Raji (cell line): ENCODE results near the gene LYRM2.
A peak's percentile ranks its signal among the peaks of the same experiment; 100 is the strongest.

Experiments used
- POLR2A ChIP-seq: IDR thresholded peaks from 2 replicates; pipeline ENCODE4 v1.6.1; 2011; ENCODE audit warnings: low read depth, low read length, control low read depth; ENCODE audit not compliant: insufficient read depth

The LYRM2 gene

GRCh38 chr6:89638320-89639195 is at the start of gene LYRM2:
Gene LYRM2 (minus strand): TSS chr6:89638747. CDS start chr6:89638716, 31 bp downstream.
- TF ChIP-seq POLR2A: peak; percentile 93

- TF ChIP-seq POLR2A: no peak
These were observed 49.8 kb upstream of the LYRM2 start for GRCh38 chr6:89688328-89688727.

- TF ChIP-seq POLR2A: no peak
These were observed 46.8 kb upstream of the LYRM2 start for GRCh38 chr6:89685311-89685710.

GRCh38 chr6:89682991-89683390 is 44.4 kb upstream of the LYRM2 start:
- no peak for TF ChIP-seq POLR2A

- TF ChIP-seq POLR2A: no peak
These were observed 43.5 kb upstream of the LYRM2 start for GRCh38 chr6:89681983-89682564.

GRCh38 chr6:89680551-89680950 is 42.0 kb upstream of the LYRM2 start:
- TF ChIP-seq POLR2A: no peak

GRCh38 chr6:89680150-89680549 is 41.6 kb upstream of the LYRM2 start:
- no peak for TF ChIP-seq POLR2A

GRCh38 chr6:89679215-89680120 is 40.9 kb upstream of the LYRM2 start:
- TF ChIP-seq POLR2A: no peak

- no peak for TF ChIP-seq POLR2A
These were observed 40.0 kb upstream of the LYRM2 start for GRCh38 chr6:89678531-89678930.

- no peak for TF ChIP-seq POLR2A
These were observed 37.6 kb upstream of the LYRM2 start for GRCh38 chr6:89675949-89676748.

- TF ChIP-seq POLR2A: no peak
These were observed 32.5 kb upstream of the LYRM2 start for GRCh38 chr6:89670935-89671565.

GRCh38 chr6:89669002-89669401 is 30.5 kb upstream of the LYRM2 start:
- TF ChIP-seq POLR2A: no peak

GRCh38 chr6:89667872-89668556 is 29.5 kb upstream of the LYRM2 start:
- TF ChIP-seq POLR2A: no peak

- no peak for TF ChIP-seq POLR2A
These were observed 24.2 kb upstream of the LYRM2 start for GRCh38 chr6:89662659-89663223.

- no peak for TF ChIP-seq POLR2A
These were observed 23.0 kb upstream of the LYRM2 start for GRCh38 chr6:89661559-89661958.
